ENCODE measurements around the gene CFDP1.

The CFDP1 gene

GRCh38 chr16:75317101-75317522 is 116.2 kb downstream of the CFDP1 start:
- DNase-seq: no peak

GRCh38 chr16:75315539-75316306 is 117.6 kb downstream of the CFDP1 start:
- no peak for DNase-seq

GRCh38 chr16:75312875-75313274 is 120.4 kb downstream of the CFDP1 start:
- DNase-seq: no peak

- DNase-seq: no peak
These were observed 121.8 kb downstream of the CFDP1 start for GRCh38 chr16:75311383-75311938.

- DNase-seq: no peak
These were observed 122.8 kb downstream of the CFDP1 start for GRCh38 chr16:75310541-75310940.

GRCh38 chr16:75309899-75310430 is 123.3 kb downstream of the CFDP1 start:
- no peak for DNase-seq

GRCh38 chr16:75309156-75309555 is 124.1 kb downstream of the CFDP1 start:
- no peak for DNase-seq

- DNase-seq: no peak
These were observed 125.3 kb downstream of the CFDP1 start for GRCh38 chr16:75308011-75308410.

- no peak for DNase-seq
These were observed 125.8 kb downstream of the CFDP1 start for GRCh38 chr16:75307506-75307905.

GRCh38 chr16:75306099-75306762 is 127.1 kb downstream of the CFDP1 start:
- DNase-seq: no peak

- no peak for DNase-seq
These were observed 127.8 kb downstream of the CFDP1 start for GRCh38 chr16:75305364-75306098.

- no peak for DNase-seq
These were observed 128.6 kb downstream of the CFDP1 start for GRCh38 chr16:75304521-75305363.

GRCh38 chr16:75301804-75302203 is 131.5 kb downstream of the CFDP1 start:
- no peak for DNase-seq

- DNase-seq: no peak
These were observed 135.0 kb downstream of the CFDP1 start for GRCh38 chr16:75298267-75298666.

- DNase-seq: peak; percentile 10
These were observed 136.7 kb downstream of the CFDP1 start for GRCh38 chr16:75296606-75297005.

- no peak for DNase-seq
These were observed 138.4 kb downstream of the CFDP1 start for GRCh38 chr16:75294773-75295459.

GRCh38 chr16:75293772-75294171 is 139.5 kb downstream of the CFDP1 start:
- DNase-seq: no peak

GRCh38 chr16:75293173-75293572 is 140.1 kb downstream of the CFDP1 start:
- no peak for DNase-seq

GRCh38 chr16:75292691-75293090 is 140.6 kb downstream of the CFDP1 start:
- DNase-seq: no peak

- DNase-seq: no peak
These were observed 144.1 kb downstream of the CFDP1 start for GRCh38 chr16:75289189-75289588.

- DNase-seq: no peak
These were observed 144.6 kb downstream of the CFDP1 start for GRCh38 chr16:75288596-75289120.
